Measurements from ENCODE around the gene ECHS1. TPM values are rescaled to one million over a fixed set of nuclear protein-coding genes. Genes with fewer than 3 reads are reported as not detected.

The ECHS1 gene
- total and polyA plus RNA-seq, 9 of the 15 experiments (the other 6 are each of a cell fraction or from before 2014, with no cell fraction given): 16.6 to 100 (median 68.1) TPM

DNA sequence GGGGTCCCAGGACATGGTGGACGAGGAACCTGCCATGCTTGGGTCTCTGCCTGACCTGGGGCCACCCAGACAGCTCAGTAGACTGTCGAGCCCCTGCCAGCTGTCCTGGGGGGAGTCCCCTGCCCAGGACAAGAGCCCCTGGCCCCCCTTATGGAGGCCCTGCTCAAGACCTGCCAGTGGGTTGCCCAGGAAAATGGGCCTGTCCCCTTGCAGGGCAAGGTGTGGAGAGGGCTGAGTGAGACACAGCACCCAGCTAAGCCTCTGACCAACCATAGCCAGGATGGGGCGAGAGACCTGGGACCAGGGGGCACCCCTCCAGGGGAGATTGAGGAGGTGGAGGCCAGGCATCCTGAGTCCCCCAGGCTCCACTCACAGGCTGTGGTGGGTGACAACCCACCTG lies 17.2 kb downstream of the ECHS1 start:
- Histone ChIP-seq H3K36me3 (ENCODE audit: control insufficient read depth, insufficient read depth, low read length) (peaks cover 12% of the 10 kb centered on the region; the same call in 1 of the 3 replicates), H3K9ac (ENCODE audit: insufficient read depth in 1 of 2, low read depth in 2 of 2, low read length in 2 of 2) (peak overlapping the region in 1 of 2 experiments; percentile 64; a peak in 2 of 4 replicates), H3K4me2 (ENCODE audit: insufficient read depth, low read length) (no peak overlapping the region), H3K27me3 (ENCODE audit: control insufficient read depth in 2 of 2, insufficient read depth in 2 of 2, low read length in 2 of 2) (no peaks in the 10 kb centered on the region), H3K9me1 (ENCODE audit: control insufficient read depth, insufficient read depth, low read length) (no peaks in the 10 kb centered on the region), H3K79me2 (ENCODE audit: control insufficient read depth, insufficient read depth, low read length) (peaks cover 12% of the 10 kb centered on the region), H3K4me1 (replicated peaks in 1 of 2; ENCODE audit: control insufficient read depth in 2 of 2, insufficient read depth in 2 of 2, low read length in 2 of 2) (peaks cover 15 to 71% of the 10 kb centered on the region in 2 experiments), H3K9me3 (replicated peaks; ENCODE audit: control insufficient read depth, insufficient read depth, low read depth, low read length) (no peaks in the 10 kb centered on the region), H3K4me3 (no peak overlapping the region), H3K27ac (ENCODE audit: extremely low read depth, low read depth, low read length) (no peak overlapping the region), H2AFZ (ENCODE audit: low read depth, low read length) (no peak overlapping the region), H4K20me1 (replicated peaks; ENCODE audit: control insufficient read depth, insufficient read depth, low read length) (no peaks in the 10 kb centered on the region)
- TF ChIP-seq KLF13 (tag; IDR thresholded peaks at IDR 0.05; ENCODE audit: borderline replicate concordance, low read depth): no peak
- TF ChIP-seq, protein P1, sequence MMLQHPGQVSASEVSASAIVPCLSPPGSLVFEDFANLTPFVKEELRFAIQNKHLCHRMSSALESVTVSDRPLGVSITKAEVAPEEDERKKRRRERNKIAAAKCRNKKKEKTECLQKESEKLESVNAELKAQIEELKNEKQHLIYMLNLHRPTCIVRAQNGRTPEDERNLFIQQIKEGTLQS (IDR thresholded peaks at IDR 0.05): no peak
- TF ChIP-seq, protein P1 (CRISPR knock-in tag; conservative IDR thresholded peaks at IDR 0.05): no peak
- TF ChIP-seq GABPA (tag; conservative IDR thresholded peaks at IDR 0.05; ENCODE audit: low read depth): no peak
- TF ChIP-seq ZNF717 (CRISPR knock-in tag; IDR thresholded peaks at IDR 0.05): no peak
- TF ChIP-seq RBM17 (IDR thresholded peaks at IDR 0.05; ENCODE audit: borderline replicate concordance, low read depth, low read length): no peak
- TF ChIP-seq, protein P2, sequence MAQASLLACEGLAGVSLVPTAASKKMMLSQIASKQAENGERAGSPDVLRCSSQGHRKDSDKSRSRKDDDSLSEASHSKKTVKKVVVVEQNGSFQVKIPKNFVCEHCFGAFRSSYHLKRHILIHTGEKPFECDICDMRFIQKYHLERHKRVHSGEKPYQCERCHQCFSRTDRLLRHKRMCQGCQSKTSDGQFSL (CRISPR knock-in tag; IDR thresholded peaks at IDR 0.05): no peak
- TF ChIP-seq, protein P2 (tag; IDR thresholded peaks at IDR 0.05): no peak
- no peak for TF ChIP-seq BRD4 (IDR thresholded peaks at IDR 0.05)
- TF ChIP-seq, protein P3, sequence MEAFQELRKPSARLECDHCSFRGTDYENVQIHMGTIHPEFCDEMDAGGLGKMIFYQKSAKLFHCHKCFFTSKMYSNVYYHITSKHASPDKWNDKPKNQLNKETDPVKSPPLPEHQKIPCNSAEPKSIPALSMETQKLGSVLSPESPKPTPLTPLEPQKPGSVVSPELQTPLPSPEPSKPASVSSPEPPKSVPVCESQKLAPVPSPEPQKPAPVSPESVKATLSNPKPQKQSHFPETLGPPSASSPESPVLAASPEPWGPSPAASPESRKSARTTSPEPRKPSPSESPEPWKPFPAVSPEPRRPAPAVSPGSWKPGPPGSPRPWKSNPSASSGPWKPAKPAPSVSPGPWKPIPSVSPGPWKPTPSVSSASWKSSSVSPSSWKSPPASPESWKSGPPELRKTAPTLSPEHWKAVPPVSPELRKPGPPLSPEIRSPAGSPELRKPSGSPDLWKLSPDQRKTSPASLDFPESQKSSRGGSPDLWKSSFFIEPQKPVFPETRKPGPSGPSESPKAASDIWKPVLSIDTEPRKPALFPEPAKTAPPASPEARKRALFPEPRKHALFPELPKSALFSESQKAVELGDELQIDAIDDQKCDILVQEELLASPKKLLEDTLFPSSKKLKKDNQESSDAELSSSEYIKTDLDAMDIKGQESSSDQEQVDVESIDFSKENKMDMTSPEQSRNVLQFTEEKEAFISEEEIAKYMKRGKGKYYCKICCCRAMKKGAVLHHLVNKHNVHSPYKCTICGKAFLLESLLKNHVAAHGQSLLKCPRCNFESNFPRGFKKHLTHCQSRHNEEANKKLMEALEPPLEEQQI (IDR thresholded peaks at IDR 0.05): no peak
- no peak for TF ChIP-seq DNMT1 (IDR thresholded peaks at IDR 0.05)
- no peak for TF ChIP-seq BMI1 (IDR thresholded peaks at IDR 0.05; ENCODE audit: low read length)
- TF ChIP-seq MXI1 (IDR thresholded peaks at IDR 0.05; ENCODE audit: low read depth, low read length): no peak
- TF ChIP-seq FOXA1 (IDR thresholded peaks at IDR 0.05; ENCODE audit: borderline replicate concordance): no peak
- no peak for TF ChIP-seq ZFX (CRISPR knock-in tag; IDR thresholded peaks at IDR 0.05)
- TF ChIP-seq L3MBTL2 (IDR thresholded peaks at IDR 0.05): no peak
- DNase-seq (ENCODE audit: extremely low read depth in 1 of 4, low spot score in 3 of 4) (no peak), FAIRE-seq (no peak), ATAC-seq (no peak)
- BruUV-seq (replicated peaks): no TSS peak
- CTCF ChIA-PET (ENCODE audit: low intra/inter-chr PET ratio): no interaction called here
- in situ Hi-C loops (cut with MboI) (no loop called here), intact Hi-C loops (cut with micrococcal nuclease) (loop anchor here (5.0 kb wide), 1 partner anchor 36 kb away; the partner anchor contains the start of gene MTG1)
- POLR2A ChIA-PET: no interaction called here
- WGBS (ENCODE audit: insufficient coverage, low coverage, missing lambda C conversion rate): 92% methylated on average over 2 of the region's 3 CpGs
